ENCODE results near the gene RNF123. TPM values are rescaled to one million over a fixed set of nuclear protein-coding genes. Genes with fewer than 3 reads are reported as not detected.

Gene RNF123
- total RNA-seq, 1 donor from 2014 or later: 55.6 TPM

- no peak for DNase-seq (ENCODE audit: low spot score)
Measured at GRCh38 chr3:49750056-49750455, 60.7 kb downstream of the RNF123 start.

GRCh38 chr3:49751501-49751900, 62.1 kb downstream of the RNF123 start:
- DNase-seq (ENCODE audit: low spot score): no peak

GRCh38 chr3:49754536-49754935, 65.2 kb downstream of the RNF123 start:
- no peak for DNase-seq (ENCODE audit: low spot score)

GRCh38 chr3:49756036-49756435, 66.7 kb downstream of the RNF123 start:
- DNase-seq (ENCODE audit: low spot score): no peak

- DNase-seq (ENCODE audit: low spot score): no peak
Measured at GRCh38 chr3:49757197-49757596, 67.8 kb downstream of the RNF123 start.

- no peak for DNase-seq (ENCODE audit: low spot score)
Measured at GRCh38 chr3:49759226-49759625, 69.9 kb downstream of the RNF123 start.

- no peak for DNase-seq (ENCODE audit: low spot score)
Measured at GRCh38 chr3:49761661-49762060, 72.3 kb downstream of the RNF123 start.

- DNase-seq (ENCODE audit: low spot score): no peak
Measured at GRCh38 chr3:49763981-49764380, 74.6 kb downstream of the RNF123 start.

- no peak for DNase-seq (ENCODE audit: low spot score)
Measured at GRCh38 chr3:49769286-49769915, 80.0 kb downstream of the RNF123 start.

- no peak for DNase-seq (ENCODE audit: low spot score)
Measured at GRCh38 chr3:49769926-49770325, 80.6 kb downstream of the RNF123 start.

Other genes with a start within 250 kb of the RNF123 start
- gene DAG1, start 219.3 kb upstream of the RNF123 start, total RNA-seq: 139 TPM
- gene BSN, start 135.1 kb upstream of the RNF123 start, total RNA-seq: 0.81 TPM
- gene APEH, start 15.2 kb upstream of the RNF123 start, total RNA-seq: 128 TPM
- 45.5 TPM for gene MST1, start 83 bp upstream of the RNF123 start, total RNA-seq
- 0.43 TPM for gene AMIGO3, start 30.1 kb downstream of the RNF123 start, total RNA-seq
- gene GMPPB, start 34.4 kb downstream of the RNF123 start, total RNA-seq: 51.9 TPM
- gene IP6K1, start 97.0 kb downstream of the RNF123 start, total RNA-seq: 46.1 TPM
- 0.09 TPM for gene CDHR4, start 110.3 kb downstream of the RNF123 start, total RNA-seq
- 4.4 TPM for gene INKA1, start 113.7 kb downstream of the RNF123 start, total RNA-seq
- gene UBA7, start 124.4 kb downstream of the RNF123 start, total RNA-seq: 122 TPM
- 2.4 TPM for gene TRAIP, start 167.0 kb downstream of the RNF123 start, total RNA-seq
- gene CAMKV, start 180.3 kb downstream of the RNF123 start, total RNA-seq: 0.09 TPM
- gene MST1R, start 214.3 kb downstream of the RNF123 start, total RNA-seq: 131 TPM
- 9.7 TPM for gene MON1A, start 240.3 kb downstream of the RNF123 start, total RNA-seq

Data from mucosa of gallbladder (tissue), 1 donor.